Esophagus muscularis mucosa (tissue), 4 donors: ENCODE results near the gene MRPS21. TPM values are rescaled to one million over a fixed set of nuclear protein-coding genes. Genes with fewer than 3 reads are reported as not detected.

Experiments
- DNase-seq: peaks from one replicate; pipeline ENCODE4 v3.0.0-alpha.2; 2017; ENCODE audit errors: extremely low spot score
- H3K27ac ChIP-seq, 4 donors: fragments of 200-600 bp; sonication (generic); replicated peaks in 1 of 4; 1 replicate in 3 of 4; 2 replicates in 1 of 4; pipeline ENCODE4 v1.5.1; 2016 to 2019; ENCODE audit warnings: mild to moderate bottlenecking in 1 of 4
- H3K27me3 ChIP-seq, 4 donors: fragments of 200-600 bp; sonication (generic); one replicate each; pipeline versions ENCODE4 v1.5.1 to v1.6.0; 2016 to 2019
- H3K36me3 ChIP-seq, 4 donors: fragments of 200-600 bp; sonication (generic); one replicate each; pipeline ENCODE4 v1.5.1; 2016 to 2019
- H3K4me1 ChIP-seq, 4 donors: fragments of 200-600 bp; sonication (generic); one replicate each; pipeline ENCODE4 v1.5.1; 2016 to 2019
- H3K4me3 ChIP-seq, 4 donors: fragments of 200-600 bp; sonication (generic); 1 replicate in 2 of 4; 2 replicates in 2 of 4; pipeline ENCODE4 v1.5.1; 2016 to 2019; ENCODE audit warnings: mild to moderate bottlenecking in 4 of 4, moderate library complexity in 1 of 4
- H3K9me3 ChIP-seq, 4 donors: fragments of 200-600 bp; sonication (generic); 1 replicate in 3 of 4; 2 replicates in 1 of 4; pipeline ENCODE4 v1.5.1; 2016 to 2019
- CTCF ChIP-seq, 3 experiments: fragments of 200-600 bp in 2 of 3; fragments of 450-650 bp in 1 of 3; sonication (generic) in 2 of 3; IDR thresholded peaks; one replicate each; pipeline ENCODE4 v1.5.1; 2017 to 2019; ENCODE audit warnings: antibody characterized with exemption in 3 of 3, mild to moderate bottlenecking in 2 of 3, moderate library complexity in 1 of 3
- EP300 ChIP-seq: sonication (generic); formaldehyde crosslinking; IDR thresholded peaks from one replicate; pipeline ENCODE4 v1.6.1; 2017; ENCODE audit warnings: antibody characterized with exemption
- POLR2A ChIP-seq: fragments of 450-650 bp; IDR thresholded peaks from one replicate; pipeline ENCODE4 v1.6.1; 2017; ENCODE audit warnings: antibody characterized with exemption, moderate library complexity, mild to moderate bottlenecking, low read depth
- POLR2AphosphoS5 ChIP-seq, 2 donors: sonication (generic); formaldehyde crosslinking; IDR thresholded peaks; one replicate each; pipeline ENCODE4 v1.6.1; 2017; ENCODE audit warnings: antibody characterized with exemption in 2 of 2
- whole genome bisulfite sequencing: methylation state at CpG from one replicate; pipeline ENCODE4 v1.1.5; 2018; 5-methylcytosine and 5-hydroxymethylcytosine counted together
- intact Hi-C: fragments of 100-400 bp; cut with DNase I; formaldehyde crosslinking; loops from one replicate; pipeline ENCODE4 v1.15.1; 2023
- total RNA-seq, 4 donors: library from RNA; depleted of rRNA; stranded (reverse); fragments of >200 nt; gene quantifications; one replicate each; pipeline versions ENCODE4 v1.1.0 to v1.2.1, GENCODE V29; 2016

MRPS21 gene
- total RNA-seq, 4 donors from 2014 or later, result 44.2 to 59.0 (median 48.1) TPM

- H3K36me3 ChIP-seq, result no peaks in the 10 kb centered on the region
- H3K9me3 ChIP-seq, result no peaks in the 10 kb centered on the region
- H3K27me3 ChIP-seq, result no peaks in the 10 kb centered on the region
- no peak for DNase-seq
- H3K27ac ChIP-seq, result peak within 1 kb of the TSS; percentile 71 to 85 (median 81)
- TF ChIP-seq CTCF (IDR thresholded peaks at IDR 0.05) (no peak), EP300 (no peak), POLR2A (no peak), POLR2AphosphoS5 (IDR thresholded peaks at IDR 0.05) (no peak)
- intact Hi-C loops, result loop anchor here (2.0 kb wide), 1 partner anchor 23 kb away; no protein-coding TSS in a partner anchor
- peak within 1 kb of the TSS in 2 of 4 donors; percentile 5 to 35 for H3K4me3 ChIP-seq
- H3K4me1 ChIP-seq, result peaks cover 13 to 54% (median 45%) of the 10 kb centered on the region in 4 donors
- WGBS, result 45% methylated on average over 13 of the region's 13 CpGs
Observed at GRCh38 chr1:150257624-150258585, 35.8 kb upstream of the MRPS21 start, which contains the start of gene CA14. CA14 (plus strand) TSS chr1:150257774; CDS start chr1:150258129, 355 bp downstream.

GRCh38 chr1:150259217-150259616 lies 34.4 kb upstream of the MRPS21 start:
- no peak overlapping the region for H3K4me3 ChIP-seq
- 57% methylated on average over 4 of the region's 4 CpGs for WGBS
- peak overlapping the region in 3 of 4 donors; percentile 80 to 85 (median 82) for H3K27ac ChIP-seq
- H3K4me1 ChIP-seq, result peaks cover 13 to 54% (median 45%) of the 10 kb centered on the region in 4 donors
- TF ChIP-seq POLR2AphosphoS5 (IDR thresholded peaks at IDR 0.05), result no peak
- intact Hi-C loops, result no loop called here
- no peak for DNase-seq
- no peaks in the 10 kb centered on the region for H3K9me3 ChIP-seq
- H3K27me3 ChIP-seq, result no peaks in the 10 kb centered on the region
- H3K36me3 ChIP-seq, result peaks cover 0 to 5% (median 4%) of the 10 kb centered on the region in 4 donors

- peaks cover 13 to 54% (median 45%) of the 10 kb centered on the region in 4 donors for H3K4me1 ChIP-seq
- no peaks in the 10 kb centered on the region for H3K27me3 ChIP-seq
- no peaks in the 10 kb centered on the region for H3K9me3 ChIP-seq
- H3K27ac ChIP-seq, result peak overlapping the region in 3 of 4 donors; percentile 7 to 85 (median 80)
- H3K36me3 ChIP-seq, result peaks cover 0 to 13% (median 12%) of the 10 kb centered on the region in 4 donors
- no peak for DNase-seq
- intact Hi-C loops, result no loop called here
- no peak for TF ChIP-seq CTCF (IDR thresholded peaks at IDR 0.05)
- TF ChIP-seq POLR2A, result no peak
- TF ChIP-seq POLR2AphosphoS5 (IDR thresholded peaks at IDR 0.05), result no peak
- TF ChIP-seq EP300, result no peak
- H3K4me3 ChIP-seq, result no peak overlapping the region
- WGBS, result 33% methylated on average over 10 of the region's 11 CpGs
Observed at GRCh38 chr1:150259758-150260669, 33.6 kb upstream of the MRPS21 start.

- TF ChIP-seq CTCF (IDR thresholded peaks at IDR 0.05) (no peak), POLR2A (no peak), EP300 (no peak), POLR2AphosphoS5 (IDR thresholded peaks at IDR 0.05) (no peak)
- DNase-seq, result no peak
- intact Hi-C loops, result no loop called here
- peaks cover 11 to 26% (median 25%) of the 10 kb centered on the region in 4 donors for H3K36me3 ChIP-seq
- H3K27me3 ChIP-seq, result no peaks in the 10 kb centered on the region
- H3K27ac ChIP-seq, result no peak overlapping the region
- H3K4me1 ChIP-seq, result peaks cover 11 to 44% (median 34%) of the 10 kb centered on the region in 4 donors
- no peaks in the 10 kb centered on the region for H3K9me3 ChIP-seq
- H3K4me3 ChIP-seq, result no peak overlapping the region
- WGBS, result 95% methylated on average over 2 of the region's 6 CpGs
Observed at GRCh38 chr1:150261367-150261766, 32.3 kb upstream of the MRPS21 start.
